Measurements from ENCODE around the gene NETO2.
A peak's percentile ranks its signal among the peaks of the same experiment; 100 is the strongest.
"Not testable (repeated sequence)": the region's sequence is repeated elsewhere in the genome, so short reads cannot be mapped to it uniquely, and the experiment has no call there.

NETO2 gene, protein sequence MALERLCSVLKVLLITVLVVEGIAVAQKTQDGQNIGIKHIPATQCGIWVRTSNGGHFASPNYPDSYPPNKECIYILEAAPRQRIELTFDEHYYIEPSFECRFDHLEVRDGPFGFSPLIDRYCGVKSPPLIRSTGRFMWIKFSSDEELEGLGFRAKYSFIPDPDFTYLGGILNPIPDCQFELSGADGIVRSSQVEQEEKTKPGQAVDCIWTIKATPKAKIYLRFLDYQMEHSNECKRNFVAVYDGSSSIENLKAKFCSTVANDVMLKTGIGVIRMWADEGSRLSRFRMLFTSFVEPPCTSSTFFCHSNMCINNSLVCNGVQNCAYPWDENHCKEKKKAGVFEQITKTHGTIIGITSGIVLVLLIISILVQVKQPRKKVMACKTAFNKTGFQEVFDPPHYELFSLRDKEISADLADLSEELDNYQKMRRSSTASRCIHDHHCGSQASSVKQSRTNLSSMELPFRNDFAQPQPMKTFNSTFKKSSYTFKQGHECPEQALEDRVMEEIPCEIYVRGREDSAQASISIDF
- 4.8 to 7.2 (median 6.4) reads per million in 3 donors for total RNA-seq

DNA sequence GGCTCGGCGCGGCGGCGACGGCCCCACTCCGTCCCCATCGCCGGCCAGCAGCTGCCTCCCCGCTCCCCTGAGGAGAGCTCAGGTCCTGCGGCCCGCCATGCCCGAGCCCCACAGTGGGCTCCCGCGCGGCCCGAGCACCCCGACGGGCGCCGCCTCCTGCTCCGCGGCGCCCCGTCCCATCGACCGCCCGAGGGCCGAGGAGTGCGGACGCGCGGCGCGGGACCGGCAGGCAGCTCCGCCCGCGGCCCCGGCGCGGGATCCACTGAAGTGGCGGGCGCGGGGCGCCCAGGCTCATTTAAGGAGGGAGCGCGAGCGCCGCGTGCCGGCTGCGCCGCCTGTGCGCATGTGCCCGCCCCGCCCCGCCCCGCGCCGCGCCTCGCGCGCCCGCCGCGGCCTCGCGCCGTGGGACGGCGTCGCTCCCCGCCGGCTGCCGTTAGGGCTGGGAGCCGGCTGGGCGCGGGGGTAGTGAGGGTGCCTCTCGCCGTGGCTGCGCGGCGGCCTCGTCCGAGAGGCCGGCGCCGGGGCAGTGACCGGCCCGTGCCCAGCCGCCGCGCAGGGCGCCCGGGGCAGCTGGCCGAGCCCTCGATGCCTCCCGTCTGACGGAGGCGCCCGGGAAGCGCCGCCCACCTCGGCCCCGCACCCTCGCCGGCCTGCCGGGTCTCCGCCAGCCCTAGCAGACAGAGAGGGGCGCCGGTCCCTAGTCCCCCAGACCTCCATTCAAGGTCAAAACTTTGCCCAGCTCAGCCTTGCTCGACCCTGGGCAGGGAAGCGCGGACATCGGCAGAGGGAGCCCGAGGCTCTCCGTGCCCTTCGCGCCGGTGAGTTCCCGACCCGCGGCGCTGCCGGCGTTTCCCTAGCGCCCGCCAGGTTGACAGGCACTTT lies at the start of gene NETO2:
Gene NETO2, minus strand, starts transcription at position 269 of the 882 bp plus-strand sequence. CDS start 333 bp downstream, outside the sequence.
- Histone ChIP-seq H3K27ac (ENCODE audit: insufficient read depth, low read length, poor library complexity, severe bottlenecking) (no peak within 1 kb of the TSS), H3K27me3 (replicated peaks; ENCODE audit: control insufficient read depth, insufficient read depth, low read length, poor library complexity, severe bottlenecking) (peaks cover 5% of the 10 kb centered on the region), H3K4me3 (ENCODE audit: insufficient read depth, low read depth, low read length, poor library complexity, severe bottlenecking) (peak within 1 kb of the TSS; percentile 54), H3K36me3 (ENCODE audit: control insufficient read depth, insufficient read depth, low read length) (no peaks in the 10 kb centered on the region), H3K9me3 (ENCODE audit: control insufficient read depth, low read length) (no peaks in the 10 kb centered on the region), H3K4me1 (ENCODE audit: control insufficient read depth, insufficient read depth, low read length, poor library complexity, severe bottlenecking) (peaks cover 13% of the 10 kb centered on the region)
- DNase-seq: peak; percentile 29 to 61 (median 53)

DNA sequence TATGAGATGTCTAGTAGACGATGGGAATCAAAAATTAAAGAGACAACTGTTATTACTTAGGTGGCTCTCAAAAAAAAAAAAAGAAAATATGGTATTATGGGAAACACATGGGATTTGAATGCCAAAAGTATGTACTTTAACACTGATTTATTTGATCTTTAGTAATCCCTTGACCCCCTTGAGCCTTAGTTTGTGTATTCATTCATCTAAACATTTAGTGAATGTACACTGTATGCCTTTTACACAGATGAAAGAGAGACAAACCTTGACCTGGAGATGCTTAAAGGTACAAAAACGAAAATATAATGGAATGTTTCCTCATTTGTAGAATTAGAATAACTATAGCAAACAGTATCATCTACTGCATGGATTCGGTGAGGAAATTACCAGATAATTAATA lies 38.6 kb upstream of the NETO2 start:
- Histone ChIP-seq H3K4me1 (ENCODE audit: control insufficient read depth, insufficient read depth, low read length, poor library complexity, severe bottlenecking) (no peaks in the 10 kb centered on the region), H3K9me3 (ENCODE audit: control insufficient read depth, low read length) (no peaks in the 10 kb centered on the region), H3K27me3 (replicated peaks; ENCODE audit: control insufficient read depth, insufficient read depth, low read length, poor library complexity, severe bottlenecking) (no peaks in the 10 kb centered on the region), H3K36me3 (ENCODE audit: control insufficient read depth, insufficient read depth, low read length) (no peaks in the 10 kb centered on the region), H3K27ac (ENCODE audit: insufficient read depth, low read length, poor library complexity, severe bottlenecking) (no peak overlapping the region), H3K4me3 (ENCODE audit: insufficient read depth, low read depth, low read length, poor library complexity, severe bottlenecking) (no peak overlapping the region)
- DNase-seq: no peak

DNA sequence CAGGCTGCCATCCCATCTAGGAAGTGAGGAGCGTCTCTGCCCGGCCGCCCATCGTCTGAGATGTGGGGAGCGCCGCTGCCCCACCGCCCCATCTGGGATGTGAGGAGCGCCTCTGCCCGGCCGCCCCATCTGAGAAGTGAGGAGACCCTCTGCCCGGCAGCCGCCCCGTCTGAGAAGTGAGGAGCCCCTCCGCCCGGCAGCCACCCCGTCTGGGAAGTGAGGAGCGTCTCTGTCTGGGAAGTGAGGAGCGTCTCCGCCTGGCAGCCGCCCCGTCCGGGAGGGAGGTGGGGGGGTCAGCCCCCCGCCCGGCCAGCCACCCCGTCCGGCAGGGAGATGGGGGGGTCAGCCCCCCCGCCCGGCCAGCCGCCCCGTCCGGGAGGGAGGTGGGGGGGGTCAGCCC lies 37.3 kb upstream of the NETO2 start:
- H3K4me3 ChIP-seq (ENCODE audit: insufficient read depth, low read depth, low read length, poor library complexity, severe bottlenecking); H3K27ac ChIP-seq (ENCODE audit: insufficient read depth, low read length, poor library complexity, severe bottlenecking); H3K4me1 ChIP-seq (ENCODE audit: control insufficient read depth, insufficient read depth, low read length, poor library complexity, severe bottlenecking); H3K27me3 ChIP-seq (replicated peaks; ENCODE audit: control insufficient read depth, insufficient read depth, low read length, poor library complexity, severe bottlenecking); H3K36me3 ChIP-seq (ENCODE audit: control insufficient read depth, insufficient read depth, low read length); DNase-seq; H3K9me3 ChIP-seq (ENCODE audit: control insufficient read depth, low read length): not testable (repeated sequence)

DNA sequence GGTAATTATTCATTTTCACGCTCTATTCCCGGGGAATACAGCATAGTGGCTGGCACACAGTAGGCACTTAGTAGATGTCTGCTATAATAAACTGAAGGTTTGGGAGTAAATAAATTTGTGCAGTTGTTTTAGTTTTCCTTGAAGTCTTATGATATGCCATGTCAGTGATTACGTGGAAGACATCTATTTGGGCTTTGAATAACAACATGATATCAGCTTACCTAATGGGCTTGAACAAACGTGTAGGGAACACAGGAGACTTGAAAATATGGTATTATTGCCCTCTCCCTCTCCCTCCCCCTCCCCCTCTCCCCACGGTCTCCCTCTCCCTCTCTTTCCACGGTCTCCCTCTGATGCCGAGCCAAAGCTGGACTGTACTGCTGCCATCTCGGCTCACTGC lies 36.3 kb upstream of the NETO2 start:
- Histone ChIP-seq H3K4me1 (ENCODE audit: control insufficient read depth, insufficient read depth, low read length, poor library complexity, severe bottlenecking) (no peaks in the 10 kb centered on the region), H3K36me3 (ENCODE audit: control insufficient read depth, insufficient read depth, low read length) (no peaks in the 10 kb centered on the region), H3K9me3 (ENCODE audit: control insufficient read depth, low read length) (no peaks in the 10 kb centered on the region), H3K27ac (ENCODE audit: insufficient read depth, low read length, poor library complexity, severe bottlenecking) (no peak overlapping the region), H3K4me3 (ENCODE audit: insufficient read depth, low read depth, low read length, poor library complexity, severe bottlenecking) (no peak overlapping the region), H3K27me3 (replicated peaks; ENCODE audit: control insufficient read depth, insufficient read depth, low read length, poor library complexity, severe bottlenecking) (no peaks in the 10 kb centered on the region)
- DNase-seq: no peak

DNA sequence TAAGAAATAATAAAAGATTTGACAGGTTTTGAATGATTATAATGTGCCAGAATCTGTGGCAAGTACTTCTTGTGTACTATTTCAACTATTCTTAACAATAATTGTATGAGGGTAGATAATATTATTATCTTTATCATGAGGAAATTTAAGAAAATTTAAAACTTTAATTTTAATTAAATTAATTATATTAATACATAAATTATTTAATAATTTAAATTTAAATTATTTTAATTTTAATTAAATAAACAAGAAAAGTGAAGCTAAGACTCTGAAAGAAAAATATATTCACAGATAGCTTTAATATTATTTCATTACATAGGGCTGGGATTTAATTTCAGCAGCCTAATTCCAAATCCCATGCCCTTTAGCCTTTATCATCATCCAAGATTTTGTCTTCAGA lies 31.4 kb upstream of the NETO2 start:
- no peaks in the 10 kb centered on the region for H3K4me1 ChIP-seq (ENCODE audit: control insufficient read depth, insufficient read depth, low read length, poor library complexity, severe bottlenecking)
- H3K27ac ChIP-seq (ENCODE audit: insufficient read depth, low read length, poor library complexity, severe bottlenecking): no peak overlapping the region
- H3K4me3 ChIP-seq (ENCODE audit: insufficient read depth, low read depth, low read length, poor library complexity, severe bottlenecking): no peak overlapping the region
- H3K9me3 ChIP-seq (ENCODE audit: control insufficient read depth, low read length): no peaks in the 10 kb centered on the region
- DNase-seq: no peak
- no peaks in the 10 kb centered on the region for H3K36me3 ChIP-seq (ENCODE audit: control insufficient read depth, insufficient read depth, low read length)
- no peaks in the 10 kb centered on the region for H3K27me3 ChIP-seq (replicated peaks; ENCODE audit: control insufficient read depth, insufficient read depth, low read length, poor library complexity, severe bottlenecking)

DNA sequence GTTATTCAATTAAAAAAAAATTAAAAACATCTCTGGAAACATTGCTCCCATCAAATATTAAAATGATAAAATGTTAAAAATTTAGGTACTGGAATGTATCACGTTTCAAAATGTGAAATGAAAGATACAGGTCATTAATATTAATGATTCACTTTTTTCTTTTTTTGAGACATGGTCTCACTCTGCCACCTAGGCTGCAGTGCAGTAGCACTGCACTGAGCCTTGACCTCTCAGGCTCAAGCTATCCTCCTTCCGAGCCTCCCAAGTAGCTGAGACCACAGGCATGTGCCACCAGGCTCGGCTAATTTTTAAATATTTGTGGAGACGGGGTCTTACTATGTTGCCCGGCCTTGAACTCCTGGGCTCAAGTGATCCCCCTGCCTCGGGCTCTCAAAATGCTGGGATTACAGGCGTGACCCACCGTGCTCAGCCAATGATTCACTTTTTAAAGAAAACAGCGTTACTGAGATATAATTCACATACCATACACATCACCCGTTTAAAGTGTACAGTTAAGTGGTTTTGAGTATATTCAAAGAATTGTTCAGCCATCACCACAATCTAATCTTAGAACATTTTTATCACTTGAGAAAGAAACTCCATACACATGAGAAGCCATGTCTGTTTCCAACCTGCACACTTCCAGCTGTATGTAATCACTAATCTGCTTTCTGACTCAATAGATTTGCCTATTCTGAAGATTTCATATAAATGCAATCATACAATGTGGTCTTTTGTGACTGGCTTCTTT lies 19.1 kb upstream of the NETO2 start:
- DNase-seq: no peak
- no peak overlapping the region for H3K4me3 ChIP-seq (ENCODE audit: insufficient read depth, low read depth, low read length, poor library complexity, severe bottlenecking)
- H3K27me3 ChIP-seq (replicated peaks; ENCODE audit: control insufficient read depth, insufficient read depth, low read length, poor library complexity, severe bottlenecking): no peaks in the 10 kb centered on the region
- H3K36me3 ChIP-seq (ENCODE audit: control insufficient read depth, insufficient read depth, low read length): peaks cover 5% of the 10 kb centered on the region
- no peak overlapping the region for H3K27ac ChIP-seq (ENCODE audit: insufficient read depth, low read length, poor library complexity, severe bottlenecking)
- H3K4me1 ChIP-seq (ENCODE audit: control insufficient read depth, insufficient read depth, low read length, poor library complexity, severe bottlenecking): no peaks in the 10 kb centered on the region
- H3K9me3 ChIP-seq (ENCODE audit: control insufficient read depth, low read length): no peaks in the 10 kb centered on the region

DNA sequence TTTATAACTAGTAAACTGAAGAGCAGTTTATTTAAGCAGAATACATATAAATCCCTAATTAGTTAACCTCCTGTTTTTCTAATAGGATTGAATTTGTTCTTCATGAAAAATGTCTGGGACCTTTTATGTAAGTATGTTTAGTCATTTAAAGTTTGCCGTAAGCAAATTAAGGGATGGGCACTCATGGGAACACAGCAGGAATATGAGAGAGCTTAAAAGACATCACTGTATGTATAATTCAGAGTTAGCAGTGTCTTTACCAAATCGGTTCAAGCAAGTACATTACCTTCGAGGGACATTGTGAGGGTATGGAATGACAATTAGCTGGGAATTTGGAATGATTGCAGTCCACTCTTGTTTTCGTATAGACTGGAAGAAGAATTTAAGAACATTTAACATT lies 17.7 kb upstream of the NETO2 start:
- Histone ChIP-seq H3K9me3 (ENCODE audit: control insufficient read depth, low read length) (no peaks in the 10 kb centered on the region), H3K4me1 (ENCODE audit: control insufficient read depth, insufficient read depth, low read length, poor library complexity, severe bottlenecking) (no peaks in the 10 kb centered on the region), H3K27me3 (replicated peaks; ENCODE audit: control insufficient read depth, insufficient read depth, low read length, poor library complexity, severe bottlenecking) (no peaks in the 10 kb centered on the region), H3K27ac (ENCODE audit: insufficient read depth, low read length, poor library complexity, severe bottlenecking) (no peak overlapping the region), H3K36me3 (ENCODE audit: control insufficient read depth, insufficient read depth, low read length) (peaks cover 7% of the 10 kb centered on the region), H3K4me3 (ENCODE audit: insufficient read depth, low read depth, low read length, poor library complexity, severe bottlenecking) (no peak overlapping the region)
- no peak for DNase-seq

DNA sequence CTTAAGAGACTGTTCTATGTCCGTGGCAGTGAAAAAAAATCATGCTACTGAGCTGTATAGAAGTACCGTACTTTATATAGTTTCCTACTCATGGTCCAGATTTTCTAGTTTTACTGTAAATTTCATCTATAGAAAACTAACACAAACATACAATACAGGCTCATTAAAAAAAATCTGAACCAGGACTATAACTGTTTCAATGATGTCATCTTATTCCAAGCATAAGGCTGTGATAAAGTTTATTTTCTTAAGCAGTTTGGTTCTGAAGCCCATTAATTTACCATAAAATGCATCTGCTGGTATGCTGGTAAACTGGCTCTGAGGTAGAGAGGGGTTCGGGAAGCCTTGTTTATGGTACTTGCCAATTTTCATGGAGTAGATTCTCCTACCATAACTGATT lies 16.7 kb upstream of the NETO2 start:
- H3K36me3 ChIP-seq (ENCODE audit: control insufficient read depth, insufficient read depth, low read length): peaks cover 8% of the 10 kb centered on the region
- no peaks in the 10 kb centered on the region for H3K4me1 ChIP-seq (ENCODE audit: control insufficient read depth, insufficient read depth, low read length, poor library complexity, severe bottlenecking)
- H3K27ac ChIP-seq (ENCODE audit: insufficient read depth, low read length, poor library complexity, severe bottlenecking): no peak overlapping the region
- DNase-seq: no peak
- H3K27me3 ChIP-seq (replicated peaks; ENCODE audit: control insufficient read depth, insufficient read depth, low read length, poor library complexity, severe bottlenecking): no peaks in the 10 kb centered on the region
- no peaks in the 10 kb centered on the region for H3K9me3 ChIP-seq (ENCODE audit: control insufficient read depth, low read length)
- no peak overlapping the region for H3K4me3 ChIP-seq (ENCODE audit: insufficient read depth, low read depth, low read length, poor library complexity, severe bottlenecking)

DNA sequence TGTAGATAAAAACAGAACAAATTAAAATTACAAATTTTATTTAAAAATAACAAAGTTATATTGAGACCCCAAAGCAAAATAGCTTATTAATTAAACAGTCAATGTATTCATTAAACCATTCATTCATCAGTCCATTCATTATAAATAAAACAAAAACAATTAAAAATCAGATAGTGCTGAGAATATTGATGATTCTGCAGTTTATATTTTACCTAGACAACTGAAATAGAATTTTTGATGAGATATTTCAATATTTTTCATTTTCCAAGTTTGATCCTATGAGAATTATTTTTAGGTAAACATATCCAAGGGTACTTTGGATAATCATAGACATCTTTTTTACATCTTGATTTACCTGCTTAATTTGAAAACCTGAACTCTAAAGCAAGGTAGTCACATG lies 15.2 kb upstream of the NETO2 start:
- DNase-seq: no peak
- no peaks in the 10 kb centered on the region for H3K9me3 ChIP-seq (ENCODE audit: control insufficient read depth, low read length)

More for the DNA sequence above, 15.2 kb upstream of the NETO2 start:
- Histone ChIP-seq H3K4me1 (ENCODE audit: control insufficient read depth, insufficient read depth, low read length, poor library complexity, severe bottlenecking) (no peaks in the 10 kb centered on the region), H3K27ac (ENCODE audit: insufficient read depth, low read length, poor library complexity, severe bottlenecking) (no peak overlapping the region), H3K27me3 (replicated peaks; ENCODE audit: control insufficient read depth, insufficient read depth, low read length, poor library complexity, severe bottlenecking) (no peaks in the 10 kb centered on the region), H3K4me3 (ENCODE audit: insufficient read depth, low read depth, low read length, poor library complexity, severe bottlenecking) (no peak overlapping the region), H3K36me3 (ENCODE audit: control insufficient read depth, insufficient read depth, low read length) (peaks cover 10% of the 10 kb centered on the region)

Measured in effector memory CD4-positive, alpha-beta T cell (primary cell).